GM15510 (cell line): Measurements from ENCODE around the gene DUSP7.

Experiments used
- POLR2A ChIP-seq: IDR thresholded peaks from 3 replicates; pipeline ENCODE4 v1.6.1; 2011; ENCODE audit warnings: borderline replicate concordance; ENCODE audit not compliant: insufficient read length; ENCODE audit errors: extremely low read depth

Gene DUSP7

DNA sequence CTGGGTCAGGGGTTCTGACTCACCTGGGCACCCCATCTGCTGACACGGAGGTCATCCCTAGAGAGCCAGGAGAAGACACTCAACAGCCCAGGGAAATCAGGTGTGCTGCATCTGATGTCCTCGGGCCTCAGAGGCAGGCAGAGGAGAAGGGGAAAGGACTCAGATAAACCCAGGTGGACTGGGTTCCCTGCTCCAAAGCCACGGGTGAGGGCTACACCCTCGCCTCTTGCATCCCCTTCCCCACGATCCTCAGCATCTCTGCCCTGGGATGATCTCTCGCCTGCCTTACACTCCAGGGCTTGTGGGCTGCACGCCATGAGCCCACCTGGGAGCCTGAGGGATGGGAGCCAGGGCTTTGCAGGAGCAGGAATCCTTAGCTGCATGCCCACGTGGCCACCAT lies 8.2 kb upstream of the DUSP7 start:
- no peak for TF ChIP-seq POLR2A

DNA sequence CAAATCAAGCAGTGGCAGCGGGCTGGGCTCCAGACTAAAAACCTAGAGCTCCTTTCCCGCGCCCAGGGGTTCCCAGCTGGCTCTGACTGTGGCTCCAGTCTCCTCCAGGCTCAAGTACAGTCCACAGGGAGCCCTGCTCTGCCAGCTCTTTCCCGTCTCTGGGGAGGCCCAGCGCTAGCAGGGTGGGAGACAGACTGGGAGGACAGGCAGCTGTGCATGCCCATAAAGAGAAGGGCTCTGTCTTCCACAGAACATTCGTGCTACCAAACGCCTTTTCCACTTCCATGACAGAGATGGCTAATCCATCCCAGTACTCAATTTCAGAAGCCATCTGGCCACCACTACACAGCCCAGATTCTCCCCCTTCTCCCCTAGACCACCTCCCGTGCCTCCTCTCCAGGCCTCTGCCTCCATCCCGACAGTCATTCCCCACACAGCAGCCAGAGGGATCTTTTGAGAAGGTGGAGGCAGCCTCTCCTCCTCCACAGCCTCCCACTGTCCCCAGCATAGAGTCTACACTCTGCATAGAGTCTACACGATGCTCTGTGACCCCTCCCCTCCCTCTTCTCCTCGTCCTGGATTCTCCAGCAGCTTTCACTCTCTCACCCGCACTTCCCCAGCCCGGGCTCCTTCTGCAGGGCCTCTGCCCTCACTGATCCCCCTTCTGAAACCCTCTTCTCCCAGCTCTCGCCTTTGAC lies 6.8 kb upstream of the DUSP7 start:
- no peak for TF ChIP-seq POLR2A

- no peak for TF ChIP-seq POLR2A
Measured at GRCh38 chr3:52062505-52062904, 6.1 kb upstream of the DUSP7 start.

DNA sequence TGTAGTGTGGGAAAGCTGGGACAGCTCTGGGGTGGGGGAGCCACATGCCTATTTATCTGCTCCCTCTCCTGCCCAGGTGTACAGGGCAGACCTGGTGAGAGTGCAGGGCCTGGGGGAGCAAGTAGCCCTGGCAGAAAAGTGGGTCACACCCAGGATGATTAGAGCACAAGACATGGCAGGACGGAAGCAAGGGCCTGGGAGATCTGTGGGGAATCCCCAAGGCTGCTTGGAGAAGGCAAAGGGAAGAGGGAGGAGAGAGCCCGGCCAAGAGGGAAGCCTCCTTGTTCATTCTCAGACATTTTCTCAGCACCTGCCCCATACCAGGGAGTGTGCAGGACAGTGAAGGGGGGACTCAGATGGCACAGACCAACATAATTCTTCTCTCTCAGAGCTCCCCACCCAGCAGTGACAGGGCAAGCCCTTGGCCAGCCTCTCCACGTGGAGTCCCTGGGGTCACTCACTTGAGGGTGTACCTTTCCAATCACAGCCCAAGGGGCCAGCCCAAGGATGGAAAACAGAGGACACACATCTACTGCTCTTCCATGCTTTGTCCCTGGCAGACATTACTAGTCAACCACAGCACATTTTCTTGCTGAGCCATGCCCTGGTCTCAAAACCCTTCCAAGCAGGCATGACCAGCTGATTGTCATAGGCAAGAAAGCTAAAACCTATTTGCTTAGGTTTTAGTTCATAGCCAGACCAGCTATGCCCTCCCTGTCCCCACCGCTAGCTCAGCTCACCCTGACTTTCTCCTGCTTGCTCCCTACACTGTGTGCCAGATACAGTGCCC lies 4.9 kb upstream of the DUSP7 start:
- no peak for TF ChIP-seq POLR2A

DNA sequence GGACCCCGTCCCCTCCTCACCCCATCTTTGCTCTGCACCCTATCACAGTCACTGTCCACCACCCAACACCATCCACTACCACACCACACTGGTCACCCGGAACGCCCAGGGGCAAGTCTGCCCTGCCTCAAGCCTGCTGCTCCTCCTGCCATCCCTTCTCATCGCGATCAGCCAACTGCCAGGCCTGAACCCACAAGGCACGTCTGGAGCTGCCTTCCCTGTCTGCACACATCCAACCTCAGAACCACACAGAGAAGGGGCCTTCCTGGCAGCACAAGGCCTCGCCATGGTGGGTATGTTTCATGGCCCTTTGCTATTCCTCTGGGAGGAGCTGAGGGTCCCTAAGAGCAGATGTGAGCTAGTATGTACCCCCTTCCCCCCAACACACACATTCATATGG lies 3.4 kb upstream of the DUSP7 start:
- no peak for TF ChIP-seq POLR2A

DNA sequence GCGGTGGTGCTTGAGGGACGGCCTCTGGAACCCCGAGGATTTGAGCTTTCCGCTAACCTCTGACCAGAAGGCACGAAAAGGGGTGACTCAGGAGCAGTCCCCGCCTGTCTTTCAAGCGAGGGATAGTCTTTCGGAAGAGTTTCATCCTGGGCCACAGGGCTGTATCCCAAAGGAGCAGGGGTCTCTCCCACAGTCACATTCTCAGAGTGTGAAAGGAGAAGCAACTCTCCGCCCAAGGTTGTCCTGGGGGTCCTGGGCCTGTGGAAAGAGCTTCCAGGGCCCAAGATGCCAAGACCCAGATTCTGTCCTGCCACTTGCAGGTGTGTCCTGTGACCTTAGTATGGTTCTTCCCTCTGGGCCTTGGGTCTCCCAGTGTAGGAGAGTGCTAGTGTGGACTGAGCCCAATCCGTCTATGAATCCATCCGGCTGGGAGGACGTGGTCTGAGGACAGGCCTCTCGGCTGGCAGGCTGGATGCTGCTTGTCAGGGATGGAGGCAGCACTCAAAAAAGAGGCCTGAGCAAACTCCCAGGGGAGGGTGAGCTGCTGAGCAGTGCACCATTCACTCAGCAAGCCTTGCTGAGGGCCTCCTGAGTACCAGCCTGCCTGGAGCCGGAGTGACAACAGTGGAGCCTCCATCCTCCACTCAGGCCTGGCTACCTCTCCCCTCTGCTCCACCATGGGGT lies 1.6 kb upstream of the DUSP7 start:
- no peak for TF ChIP-seq POLR2A

DNA sequence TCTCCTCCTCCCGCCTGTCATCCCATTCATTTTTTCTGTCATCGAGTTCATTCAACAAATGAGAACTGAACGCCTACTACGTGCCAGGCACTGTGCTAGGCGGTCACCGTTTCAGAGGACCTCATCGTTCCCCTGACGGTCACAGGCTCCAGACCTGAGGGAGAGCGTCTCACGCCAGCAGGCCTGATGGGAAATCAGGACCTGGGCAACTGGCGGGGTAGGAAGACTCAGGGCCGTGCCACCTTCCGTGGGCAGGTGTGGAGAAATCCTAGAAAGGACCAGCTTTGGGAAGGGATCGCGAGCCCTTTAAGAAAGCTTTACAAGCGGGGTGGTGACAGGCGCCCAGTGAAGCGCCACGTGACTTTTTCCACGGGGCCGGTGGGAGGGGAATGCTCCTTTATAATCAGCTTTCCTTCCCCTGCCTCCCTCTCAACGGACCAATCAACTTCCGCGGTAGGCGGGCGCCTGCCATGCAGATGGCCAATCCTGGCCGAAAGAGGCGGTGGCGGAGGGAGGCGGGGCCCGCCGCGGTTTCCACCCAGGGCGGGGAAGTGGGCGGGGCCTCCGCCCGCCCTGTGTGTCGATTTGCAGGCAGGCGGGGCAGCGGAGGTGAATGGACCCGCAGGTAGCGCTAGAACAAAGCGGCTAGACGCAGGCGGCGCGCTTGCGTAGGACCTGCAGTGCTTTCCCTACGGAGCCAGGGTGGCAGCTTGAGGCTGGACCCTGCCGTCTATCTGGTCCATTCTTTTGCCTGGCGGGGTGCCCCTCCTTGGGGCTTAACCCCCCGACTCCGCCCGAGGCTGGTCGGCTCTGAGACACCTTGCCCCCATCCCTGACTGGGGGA lies 819 bp upstream of the DUSP7 start:
- peak; percentile 49 for TF ChIP-seq POLR2A

- TF ChIP-seq POLR2A, result no peak
Measured at GRCh38 chr3:52055537-52056351, 627 bp downstream of the DUSP7 start.

DNA sequence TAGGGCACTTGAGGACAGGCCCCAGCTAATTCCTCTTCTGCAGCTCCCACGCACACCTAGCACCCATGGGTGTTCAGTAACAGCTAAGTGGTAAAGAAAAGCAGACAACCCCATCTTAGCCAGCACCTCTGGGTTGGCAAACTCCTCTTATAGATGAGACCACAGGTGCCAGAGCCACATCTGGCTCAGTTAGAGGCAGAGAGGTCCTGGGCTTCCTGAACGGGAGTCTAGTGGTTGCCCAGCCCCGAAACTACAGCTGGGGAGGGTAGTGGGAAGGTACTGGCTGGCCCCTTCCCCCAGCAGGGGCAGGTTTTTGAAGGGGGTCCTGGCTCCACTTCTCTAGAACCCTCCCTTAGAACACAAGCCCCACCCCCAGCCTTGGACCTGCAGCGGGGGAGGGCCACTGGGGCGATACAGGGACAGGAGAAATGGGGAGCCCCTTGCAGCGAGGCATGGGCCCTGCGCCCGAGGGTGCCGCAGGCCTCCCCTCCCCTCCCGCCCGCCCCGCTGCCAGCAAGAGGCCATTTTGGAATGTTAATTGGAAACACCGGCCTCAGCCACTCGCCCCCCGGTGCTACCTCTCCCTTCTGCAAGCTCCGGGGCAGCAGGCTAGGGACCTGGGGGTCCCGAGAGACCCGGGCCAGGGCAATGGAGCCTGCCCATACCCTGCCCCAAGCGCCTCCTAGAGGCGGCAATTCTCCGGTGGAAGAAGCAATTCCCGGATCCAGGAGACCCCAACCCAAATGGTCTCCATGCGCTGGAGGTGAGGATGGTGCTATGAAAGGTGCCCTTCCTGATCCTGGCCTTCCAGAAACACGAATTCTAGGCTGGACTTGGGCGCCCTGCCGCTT lies 1.5 kb downstream of the DUSP7 start:
- TF ChIP-seq POLR2A, result no peak

DNA sequence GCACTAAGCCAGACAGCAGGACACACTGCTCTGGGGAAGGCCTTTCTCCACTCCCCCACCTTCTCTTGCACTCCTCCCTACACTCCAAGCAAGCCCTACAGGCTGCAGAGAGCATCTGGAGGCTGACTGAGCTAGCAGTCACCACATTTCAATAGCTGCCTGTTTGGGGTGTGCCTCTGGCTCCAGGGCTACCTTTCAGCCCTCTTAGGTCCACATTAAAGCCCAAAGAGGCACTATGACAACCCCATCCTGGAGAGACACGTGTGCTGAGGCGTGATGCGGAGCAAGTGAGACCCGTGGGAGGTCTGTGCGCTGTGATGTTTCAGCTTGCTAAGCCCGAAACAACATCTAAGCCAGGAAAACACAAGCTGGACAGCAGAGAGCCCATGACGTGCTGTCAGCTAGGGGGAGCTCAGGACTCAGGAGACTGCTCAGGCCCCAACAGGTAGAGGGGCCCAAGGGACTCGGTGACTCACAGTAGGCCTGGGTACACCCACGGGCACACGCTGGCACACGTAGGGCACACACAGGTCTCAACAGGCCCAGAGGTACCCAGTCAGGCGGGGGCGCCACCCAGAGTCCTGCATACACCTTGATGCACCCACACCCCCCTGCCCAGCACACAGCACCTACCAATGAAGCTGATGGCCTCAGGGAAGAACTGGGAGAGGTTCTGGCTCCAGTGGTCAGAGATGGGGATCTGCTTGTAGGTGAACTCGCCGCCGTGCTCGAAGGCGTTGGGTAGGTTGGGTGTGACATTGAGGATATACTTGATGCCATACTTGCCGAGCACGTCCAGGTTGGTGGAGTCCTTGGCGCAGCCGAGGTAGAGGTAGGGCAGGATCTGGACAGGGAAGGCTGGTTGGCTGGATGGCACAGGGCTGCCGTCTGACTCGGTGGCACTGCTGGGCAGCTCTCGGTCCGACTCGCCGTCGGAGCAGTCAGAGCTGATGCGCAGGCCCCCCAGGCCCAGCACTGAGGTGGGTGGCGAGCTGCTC lies 2.8 kb downstream of the DUSP7 start:
- no peak for TF ChIP-seq POLR2A

DNA sequence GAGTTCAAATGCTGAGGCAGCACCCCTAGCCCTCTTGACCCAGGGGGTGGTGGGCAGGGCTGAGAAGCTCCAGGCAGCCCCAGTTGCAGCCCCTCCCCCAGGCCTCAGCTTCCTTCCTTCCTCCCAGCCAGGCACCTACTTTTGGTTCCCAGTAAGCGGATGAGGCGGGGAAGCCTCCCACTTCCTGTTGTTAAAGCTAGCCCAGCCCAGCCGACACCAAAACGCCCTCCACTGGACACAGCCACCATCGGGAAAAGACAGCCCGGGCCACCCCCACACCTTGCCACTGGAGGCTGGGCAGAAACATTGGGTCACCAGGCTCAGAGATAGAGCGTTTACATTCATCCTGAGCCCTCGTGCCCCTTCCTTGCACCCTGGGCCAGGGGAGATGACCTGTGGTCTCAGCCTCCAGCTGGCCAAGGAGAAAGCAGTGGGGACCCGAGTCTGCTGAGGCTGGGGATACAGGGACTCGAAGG lies 3.5 kb downstream of the DUSP7 start:
- no peak for TF ChIP-seq POLR2A

GRCh38 chr3:52051444-52051843 lies 4.9 kb downstream of the DUSP7 start:
- TF ChIP-seq POLR2A, result no peak
